ENCODE data around the gene CDC25A.

The CDC25A gene

GRCh38 chr3:48194446-48195071 lies 6.3 kb upstream of the CDC25A start:
- peak; percentile 88 for DNase-seq (ENCODE audit: low spot score)

- no peak for DNase-seq (ENCODE audit: low spot score)
These were observed 2.7 kb upstream of the CDC25A start for GRCh38 chr3:48190911-48191310.

- DNase-seq (ENCODE audit: low spot score) = no peak
These were observed 1.1 kb upstream of the CDC25A start for GRCh38 chr3:48189321-48189720.

DNA sequence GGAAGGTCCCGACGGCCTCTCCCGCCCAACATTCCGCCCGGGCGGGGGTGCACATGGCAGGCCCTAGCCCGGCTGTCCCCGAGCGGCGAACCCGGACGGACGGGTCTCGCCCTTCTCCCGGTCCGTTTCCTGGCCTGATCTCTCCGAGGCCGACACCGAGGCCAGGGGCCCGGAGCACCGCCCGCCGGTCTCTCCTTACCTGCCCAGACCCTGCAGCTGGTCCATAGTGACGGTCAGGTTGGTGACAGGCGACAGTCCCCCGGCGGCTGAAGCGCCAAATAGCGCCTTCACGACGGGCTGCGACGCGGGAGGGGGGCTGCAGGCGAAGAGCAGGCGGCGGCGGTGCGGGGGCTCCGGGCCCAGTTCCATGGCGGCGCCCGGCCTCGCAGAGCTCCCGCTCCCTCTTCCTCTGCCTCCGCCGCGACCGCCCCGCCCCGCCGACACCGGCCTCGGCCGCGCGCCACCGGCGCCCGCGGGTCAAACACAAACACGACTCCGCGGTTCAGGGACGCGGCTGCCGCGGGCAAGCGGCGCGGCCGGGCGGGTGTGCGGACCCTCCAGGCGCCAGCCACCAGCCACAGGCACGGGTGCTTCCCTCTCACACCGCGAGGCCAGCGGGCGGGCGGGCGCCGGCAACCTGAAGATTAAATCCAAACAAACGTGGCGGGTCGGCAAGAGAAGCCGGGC lies 495 bp downstream of the CDC25A start:
- peak; percentile 72 for DNase-seq (ENCODE audit: low spot score)

GRCh38 chr3:48187301-48187578 lies 977 bp downstream of the CDC25A start:
- no peak for DNase-seq (ENCODE audit: low spot score)

DNA sequence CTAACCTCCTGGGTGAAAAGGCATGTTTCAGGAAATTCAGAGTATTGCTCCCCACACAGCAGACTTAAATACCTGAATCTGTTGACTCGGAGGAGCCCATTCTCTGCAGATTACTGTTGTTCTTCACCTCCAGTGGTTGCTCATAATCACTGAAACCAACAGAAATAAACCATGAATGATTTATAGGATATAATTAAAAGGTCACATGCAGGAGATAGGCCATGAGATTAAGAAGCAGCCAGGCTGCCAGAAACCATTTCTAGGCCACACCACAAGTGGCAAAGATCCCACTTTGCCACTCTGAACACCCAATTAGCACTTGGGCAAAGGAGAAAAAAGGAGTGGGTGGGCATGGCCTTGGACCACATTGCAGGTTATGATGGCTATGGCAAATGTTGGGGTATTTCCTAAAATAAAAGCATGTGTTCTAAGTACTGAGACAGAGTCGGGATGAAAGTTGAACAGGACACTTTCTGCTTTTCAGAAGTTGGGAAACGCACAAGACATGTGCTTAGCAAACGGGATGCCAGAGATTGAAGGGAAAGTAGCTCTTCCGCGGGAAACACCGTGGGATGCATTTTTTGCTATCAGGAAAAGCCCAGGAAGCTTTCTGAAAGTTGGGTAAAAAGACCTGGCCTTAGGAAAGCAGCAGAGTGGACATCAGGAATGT lies 1.5 kb downstream of the CDC25A start:
- no peak for DNase-seq (ENCODE audit: low spot score)

DNA sequence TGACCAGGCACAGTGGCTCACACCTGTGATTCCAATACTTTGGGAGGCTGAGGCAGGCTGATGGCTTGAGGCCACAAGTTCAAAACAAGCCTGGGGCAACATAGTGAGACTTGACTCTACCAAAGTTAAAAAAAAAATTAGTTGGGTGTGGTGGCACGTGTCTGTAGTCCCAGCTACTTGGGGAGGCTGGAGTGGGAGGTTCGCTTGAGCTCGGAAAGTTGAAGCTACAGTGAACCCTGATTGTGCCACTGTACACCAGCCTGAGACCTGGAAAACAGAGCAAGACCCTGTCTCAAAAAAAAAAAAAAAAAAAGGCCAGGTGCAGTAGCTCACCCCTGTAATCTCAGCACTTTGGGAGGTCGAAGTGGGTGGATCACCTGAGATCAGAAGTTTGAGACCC lies 3.1 kb downstream of the CDC25A start:
- DNase-seq (ENCODE audit: low spot score) = no peak

DNA sequence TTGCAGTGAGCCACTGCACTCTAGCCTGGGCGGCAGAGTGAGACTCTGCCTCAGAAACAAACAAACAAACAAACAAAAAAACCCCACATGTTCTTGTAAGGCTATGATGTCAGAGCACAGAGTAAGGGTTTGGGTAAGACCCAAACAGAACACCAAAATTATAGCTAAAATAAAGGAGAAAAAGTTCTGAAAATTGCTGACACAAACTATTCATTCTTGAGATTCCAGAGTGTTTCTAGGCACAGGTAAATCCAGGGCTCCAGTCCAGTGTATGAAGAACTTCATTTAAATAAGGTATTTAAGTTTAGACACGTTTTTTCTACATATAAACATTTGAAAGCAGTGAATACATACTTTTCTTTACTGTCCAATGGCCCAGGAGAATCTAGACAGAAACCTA lies 3.9 kb downstream of the CDC25A start:
- DNase-seq (ENCODE audit: low spot score) = no peak

- DNase-seq (ENCODE audit: low spot score) = no peak
These were observed 7.5 kb downstream of the CDC25A start for GRCh38 chr3:48180531-48181253.

- no peak for DNase-seq (ENCODE audit: low spot score)
These were observed 8.2 kb downstream of the CDC25A start for GRCh38 chr3:48180021-48180420.

DNA sequence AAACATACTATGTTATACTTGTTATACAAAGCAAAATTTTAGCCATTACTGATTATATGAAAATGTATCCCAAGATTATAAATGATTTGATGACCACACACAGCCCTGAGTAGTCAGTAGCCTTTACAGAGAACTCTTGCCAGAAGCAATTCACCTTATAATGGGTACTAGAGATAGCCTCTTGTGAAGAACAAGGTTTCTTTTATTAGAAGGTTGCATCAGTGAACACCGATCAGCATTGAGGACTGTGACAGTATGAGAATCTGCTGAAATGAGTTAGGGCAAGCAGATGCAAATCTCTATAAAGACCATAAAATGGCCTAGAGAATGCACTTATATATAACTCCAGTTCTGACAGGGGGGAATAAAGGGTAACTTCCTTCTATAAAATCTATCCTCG lies 10.1 kb downstream of the CDC25A start:
- no peak for DNase-seq (ENCODE audit: low spot score)

GRCh38 chr3:48157950-48158376 lies 30.3 kb downstream of the CDC25A start:
- DNase-seq (ENCODE audit: low spot score) = peak; percentile 85

DNA sequence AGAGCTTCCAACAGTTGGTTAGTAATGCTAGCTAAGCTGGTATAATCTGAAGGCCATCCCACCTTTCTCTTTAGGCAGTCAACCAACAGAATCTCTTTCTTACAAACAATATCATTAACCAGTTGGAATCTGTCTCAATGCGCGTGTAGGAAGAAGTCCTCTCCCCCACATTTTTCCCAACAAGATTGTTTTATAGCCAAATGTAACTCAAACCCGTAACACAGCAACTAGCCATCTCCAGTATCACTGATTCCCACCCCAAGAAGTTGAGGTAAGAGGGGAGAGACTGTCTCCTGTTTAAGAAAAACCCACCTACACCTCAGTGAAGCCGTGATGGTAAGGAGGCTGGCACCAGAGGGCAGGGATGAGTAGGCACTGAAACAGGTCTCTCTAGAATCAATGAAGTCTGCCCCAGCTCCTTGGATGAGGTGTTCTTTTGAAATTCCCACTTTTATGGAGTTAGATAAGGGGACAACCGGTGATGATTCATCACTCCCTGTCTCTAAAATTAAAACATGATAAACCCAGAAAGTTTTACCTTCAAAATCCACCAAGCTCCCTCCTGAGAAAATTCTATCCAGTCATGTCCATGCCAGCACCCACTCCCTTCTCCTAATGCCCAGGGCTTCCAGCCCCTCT lies 30.9 kb downstream of the CDC25A start:
- DNase-seq (ENCODE audit: low spot score) = no peak

GRCh38 chr3:48156163-48156562 lies 32.1 kb downstream of the CDC25A start:
- no peak for DNase-seq (ENCODE audit: low spot score)

GRCh38 chr3:48155122-48155521 lies 33.1 kb downstream of the CDC25A start:
- peak; percentile 58 for DNase-seq (ENCODE audit: low spot score)

DNA sequence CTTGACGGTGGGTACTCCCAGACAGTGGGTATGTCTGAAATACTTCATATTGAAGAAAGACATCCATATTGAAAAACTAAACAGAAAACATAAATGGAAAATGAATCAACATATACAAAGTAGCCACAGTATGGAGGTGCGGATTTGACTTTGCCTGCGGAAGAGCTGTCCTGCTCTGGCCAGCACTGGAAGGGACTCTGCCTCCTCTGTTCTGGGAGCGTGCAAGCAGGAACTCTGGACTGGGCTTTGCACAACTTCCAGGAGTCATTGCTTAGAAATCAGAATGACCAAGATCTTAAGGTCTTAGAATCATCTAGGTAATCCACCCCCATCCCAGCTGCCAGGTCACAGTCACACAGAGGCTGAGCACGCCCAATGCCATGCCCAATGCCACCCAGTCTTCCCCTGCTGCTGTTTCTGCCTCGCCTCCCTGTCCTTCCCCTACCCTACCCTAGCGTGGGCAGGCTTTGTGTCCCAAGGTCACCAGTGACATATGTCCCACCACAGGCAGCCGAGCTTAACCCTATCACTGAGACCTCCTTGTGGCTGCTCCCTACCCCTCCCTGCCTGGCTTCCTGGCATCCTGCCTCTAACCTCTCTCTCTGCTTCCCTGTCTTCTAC lies 36.3 kb downstream of the CDC25A start:
- DNase-seq (ENCODE audit: low spot score) = peak; percentile 20

GRCh38 chr3:48151058-48151806 lies 37.0 kb downstream of the CDC25A start:
- peak; percentile 91 for DNase-seq (ENCODE audit: low spot score)

GRCh38 chr3:48143992-48144391 lies 44.2 kb downstream of the CDC25A start:
- DNase-seq (ENCODE audit: low spot score) = no peak

GRCh38 chr3:48143567-48143966 lies 44.6 kb downstream of the CDC25A start:
- DNase-seq (ENCODE audit: low spot score) = no peak

GRCh38 chr3:48142316-48142870 lies 45.8 kb downstream of the CDC25A start:
- no peak for DNase-seq (ENCODE audit: low spot score)

- no peak for DNase-seq (ENCODE audit: low spot score)
These were observed 46.5 kb downstream of the CDC25A start for GRCh38 chr3:48141604-48142137.

Data from GM03348 (cell line).